Embryonic facial prominence (tissue), 1 donor: ENCODE measurements around the gene ZNF484.
"Not testable (repeated sequence)": the region's sequence is repeated elsewhere in the genome, so short reads cannot be mapped to it uniquely, and the experiment has no call there.

Experiments used
- DNase-seq: peaks from one replicate; pipeline ENCODE4 v3.0.0-alpha.2; 2016; ENCODE audit errors: extremely low spot score

ZNF484 gene

GRCh38 chr9:92860867-92861266 is 17.0 kb downstream of the ZNF484 start:
- no peak for DNase-seq

DNA sequence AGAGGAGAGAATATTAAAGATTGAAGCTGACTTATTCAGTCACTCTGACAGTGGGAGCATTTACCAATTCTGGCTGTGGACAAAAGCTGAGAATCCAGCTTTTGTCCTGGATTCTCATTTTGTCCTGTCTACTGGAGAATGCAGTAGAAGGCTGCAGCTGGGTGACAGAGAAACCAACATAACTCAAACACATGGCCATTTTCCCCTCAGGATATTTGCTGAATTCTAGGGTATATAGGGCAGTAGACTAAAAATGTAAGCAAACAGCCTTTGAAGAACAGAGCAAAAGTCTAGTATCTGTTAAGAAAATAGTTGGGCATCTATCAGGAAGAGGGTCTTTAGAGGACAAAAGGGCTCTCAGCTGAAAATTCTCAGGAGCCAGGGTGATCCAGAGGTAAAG is 20.6 kb downstream of the ZNF484 start:
- DNase-seq: no peak

GRCh38 chr9:92853716-92854115 is 24.1 kb downstream of the ZNF484 start:
- DNase-seq: no peak

DNA sequence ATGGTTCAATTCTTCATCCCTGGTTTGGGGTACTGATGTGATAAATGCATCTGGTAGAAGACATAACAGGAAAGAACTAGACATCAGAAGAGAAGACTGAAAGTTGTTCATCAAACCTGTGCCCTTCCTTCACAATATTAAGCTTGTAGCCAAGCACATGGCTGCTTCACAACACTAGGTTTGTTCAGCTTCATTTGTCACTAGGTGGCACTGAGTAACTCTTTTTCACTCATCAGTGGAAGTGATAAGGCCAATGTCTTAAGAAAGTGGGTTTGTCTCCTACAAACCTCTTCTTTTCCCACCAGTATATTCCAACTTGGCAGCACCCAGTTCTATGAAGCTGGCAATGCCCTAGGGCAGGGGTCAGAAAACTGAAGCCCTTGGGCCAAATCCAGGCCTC is 26.9 kb downstream of the ZNF484 start:
- no peak for DNase-seq

DNA sequence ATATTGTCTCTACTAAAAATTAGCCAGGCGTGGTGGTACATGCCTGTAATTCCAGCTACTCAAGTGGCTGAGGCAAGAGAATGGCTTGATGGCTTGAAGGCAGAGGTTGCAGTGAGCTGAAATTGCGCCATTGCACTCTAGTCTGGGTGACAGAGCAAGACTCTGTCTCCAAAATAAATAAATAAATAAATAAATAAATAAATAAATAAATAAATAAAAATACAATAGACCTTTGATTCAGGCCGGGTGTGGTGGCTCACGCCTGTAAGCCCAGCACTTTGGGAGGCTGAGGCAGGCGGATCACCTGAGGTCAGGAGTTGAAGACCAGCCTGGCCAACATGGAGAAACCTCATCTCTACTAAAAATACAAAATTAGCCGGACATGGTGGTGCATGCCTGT is 29.1 kb downstream of the ZNF484 start:
- DNase-seq: not testable (repeated sequence)

DNA sequence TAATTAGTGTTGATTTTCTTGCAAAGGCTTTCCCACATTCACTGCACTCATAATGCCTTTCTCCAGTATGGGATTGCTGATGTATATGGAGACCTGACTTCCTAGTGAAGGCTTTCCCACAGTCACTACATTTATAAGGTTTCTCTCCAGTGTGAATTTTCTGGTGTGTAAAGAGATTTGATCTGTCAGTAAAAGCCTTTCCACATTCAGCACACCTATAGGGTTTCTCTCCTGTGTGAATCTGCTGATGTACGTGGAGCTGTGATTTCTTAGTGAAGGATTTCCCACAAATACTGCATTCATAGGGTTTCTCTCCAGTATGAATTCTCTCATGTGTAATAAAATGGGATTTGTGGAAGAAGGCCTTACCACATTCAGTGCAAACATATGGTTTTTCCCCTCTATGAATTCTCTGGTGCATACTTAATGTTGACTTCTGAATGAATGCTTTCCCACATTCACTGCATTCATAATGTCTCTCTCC is 31.1 kb downstream of the ZNF484 start:
- no peak for DNase-seq

GRCh38 chr9:92838411-92838810 is 39.4 kb downstream of the ZNF484 start:
- DNase-seq: not testable (repeated sequence)

- no peak for DNase-seq
Measured at GRCh38 chr9:92837191-92837590, 40.6 kb downstream of the ZNF484 start.

- no peak for DNase-seq
Measured at GRCh38 chr9:92829420-92829819, 48.4 kb downstream of the ZNF484 start.

DNA sequence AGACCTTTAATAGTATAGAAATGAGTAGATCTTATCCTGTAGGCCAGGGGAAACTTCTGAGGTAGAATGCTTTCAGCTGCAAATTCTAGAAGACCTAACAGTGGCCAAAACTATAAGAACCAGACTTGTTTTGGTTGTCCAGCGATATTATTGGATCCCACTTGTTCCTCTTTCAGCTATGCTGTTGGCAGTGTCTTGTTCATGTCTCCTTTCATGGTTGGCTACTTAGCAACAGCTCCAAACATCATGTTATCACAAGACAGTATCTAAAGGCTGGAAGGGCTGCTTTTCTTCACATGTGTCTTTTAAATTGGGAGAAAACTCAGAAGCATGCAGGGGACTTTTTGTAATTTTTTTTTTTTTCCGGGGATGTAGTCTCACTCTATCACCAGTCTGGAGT is 52.8 kb downstream of the ZNF484 start:
- not testable (repeated sequence) for DNase-seq

GRCh38 chr9:92820964-92821363 is 56.9 kb downstream of the ZNF484 start:
- DNase-seq: no peak

GRCh38 chr9:92819898-92820297 is 57.9 kb downstream of the ZNF484 start:
- not testable (repeated sequence) for DNase-seq

- DNase-seq: not testable (repeated sequence)
Measured at GRCh38 chr9:92809629-92810326, 68.1 kb downstream of the ZNF484 start.

GRCh38 chr9:92808726-92809451 is 68.9 kb downstream of the ZNF484 start:
- DNase-seq: peak; percentile 39

DNA sequence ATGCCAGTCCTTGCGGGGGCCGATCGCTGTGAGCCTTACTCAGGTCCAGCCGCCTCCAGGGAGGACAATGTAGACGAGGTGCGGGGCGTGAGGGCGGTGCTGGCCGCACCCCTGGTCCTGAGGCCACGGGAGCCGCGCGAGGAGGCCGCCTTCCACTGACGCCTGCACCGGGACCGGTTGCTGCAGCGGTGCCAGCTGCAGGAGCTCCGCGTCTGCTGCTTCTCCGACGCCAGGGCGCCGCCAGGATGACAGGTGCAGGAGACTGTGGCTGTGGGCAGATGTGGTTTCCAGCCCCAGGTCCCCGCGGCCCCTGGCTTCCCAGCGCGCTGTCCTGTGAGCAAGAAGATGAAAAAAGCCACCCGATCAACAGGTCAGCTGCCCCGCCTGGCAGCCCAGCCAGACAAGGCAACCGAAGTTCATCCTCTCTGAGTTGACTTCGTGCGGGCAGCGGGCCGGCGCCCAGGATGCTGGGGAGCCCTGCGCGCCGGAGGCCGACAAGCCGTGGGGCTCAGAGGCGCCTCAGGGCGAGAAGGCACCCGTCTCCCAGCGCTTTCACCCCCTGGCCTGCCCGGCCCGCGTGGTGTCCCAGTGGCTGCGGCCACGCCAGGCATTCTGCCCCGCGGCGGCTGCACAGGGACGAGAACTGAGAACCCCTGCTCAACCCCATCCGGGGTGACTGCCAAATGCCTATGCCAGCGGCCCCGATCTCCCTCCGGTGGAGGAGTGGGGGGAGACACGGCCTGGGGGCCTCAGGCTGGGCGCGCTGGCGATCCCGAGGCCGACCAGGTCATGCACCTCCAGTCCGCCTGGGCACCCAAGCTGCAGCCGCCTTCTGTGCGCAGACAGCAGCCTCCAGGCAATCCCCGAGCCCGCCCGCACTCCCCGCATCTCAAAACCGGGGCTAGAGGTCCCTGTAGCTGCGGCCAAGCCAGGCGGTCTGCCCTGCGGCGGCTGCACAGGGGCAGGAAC is 69.8 kb downstream of the ZNF484 start:
- no peak for DNase-seq

DNA sequence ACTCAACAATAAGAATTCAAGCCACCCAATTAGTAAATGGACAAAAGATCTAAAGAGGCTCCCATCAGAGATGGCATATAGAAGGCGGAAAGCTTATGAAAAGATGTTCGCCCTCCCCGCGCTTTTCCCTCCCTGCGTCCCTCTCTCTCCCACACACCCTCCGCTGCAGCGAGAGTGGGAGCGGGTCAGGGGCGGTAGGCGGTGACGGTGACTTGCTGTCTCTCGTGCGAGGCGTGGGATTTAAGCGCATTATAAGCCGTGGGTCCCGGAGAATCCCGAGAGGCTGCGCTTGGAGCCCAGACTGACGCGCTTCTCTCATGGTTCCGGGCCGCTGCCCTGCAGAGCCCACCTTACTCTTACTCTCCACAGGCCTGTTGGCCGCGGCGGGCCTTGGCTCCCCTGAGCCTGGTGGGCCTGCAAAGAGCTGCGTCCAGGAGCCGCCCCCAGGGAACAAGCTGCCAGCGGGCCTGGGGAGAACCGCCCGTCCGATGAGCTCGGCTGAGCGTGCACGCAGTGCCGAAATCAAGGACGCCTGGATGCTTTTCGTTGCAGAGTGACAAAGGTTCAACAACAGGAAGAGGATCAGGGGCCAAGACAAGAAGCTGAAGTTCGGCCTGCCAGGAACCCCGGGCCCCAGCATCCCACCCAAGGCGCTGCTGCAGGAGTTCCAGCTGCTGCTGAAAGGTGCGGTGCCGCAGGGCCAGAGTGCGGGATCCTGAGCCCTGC is 70.6 kb downstream of the ZNF484 start:
- no peak for DNase-seq

GRCh38 chr9:92804727-92805126 is 73.1 kb downstream of the ZNF484 start:
- no peak for DNase-seq

GRCh38 chr9:92798358-92798757 is 79.5 kb downstream of the ZNF484 start:
- no peak for DNase-seq

DNA sequence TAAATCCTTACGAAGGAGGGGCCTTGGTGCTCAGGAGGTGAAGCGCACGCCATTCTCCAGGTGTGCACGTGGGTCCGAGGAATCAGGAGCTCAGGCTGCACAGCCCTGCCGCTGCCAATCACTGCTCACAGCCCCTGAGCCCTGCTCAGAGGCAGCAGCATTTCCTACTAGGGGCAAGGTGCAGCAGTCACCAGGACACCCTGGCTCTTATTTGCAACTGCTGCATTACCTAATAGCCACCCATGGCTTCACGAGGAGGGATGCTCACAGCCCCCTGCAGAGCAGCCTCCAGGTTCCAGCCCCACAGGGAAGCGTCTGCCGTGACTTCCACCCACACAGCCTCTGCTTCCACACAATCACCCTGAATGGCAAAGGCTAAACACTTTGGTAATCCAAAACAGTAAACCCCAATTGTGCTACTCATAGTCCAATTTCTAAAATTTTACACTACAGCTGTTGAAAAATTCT is 81.5 kb downstream of the ZNF484 start:
- DNase-seq: not testable (repeated sequence)

DNA sequence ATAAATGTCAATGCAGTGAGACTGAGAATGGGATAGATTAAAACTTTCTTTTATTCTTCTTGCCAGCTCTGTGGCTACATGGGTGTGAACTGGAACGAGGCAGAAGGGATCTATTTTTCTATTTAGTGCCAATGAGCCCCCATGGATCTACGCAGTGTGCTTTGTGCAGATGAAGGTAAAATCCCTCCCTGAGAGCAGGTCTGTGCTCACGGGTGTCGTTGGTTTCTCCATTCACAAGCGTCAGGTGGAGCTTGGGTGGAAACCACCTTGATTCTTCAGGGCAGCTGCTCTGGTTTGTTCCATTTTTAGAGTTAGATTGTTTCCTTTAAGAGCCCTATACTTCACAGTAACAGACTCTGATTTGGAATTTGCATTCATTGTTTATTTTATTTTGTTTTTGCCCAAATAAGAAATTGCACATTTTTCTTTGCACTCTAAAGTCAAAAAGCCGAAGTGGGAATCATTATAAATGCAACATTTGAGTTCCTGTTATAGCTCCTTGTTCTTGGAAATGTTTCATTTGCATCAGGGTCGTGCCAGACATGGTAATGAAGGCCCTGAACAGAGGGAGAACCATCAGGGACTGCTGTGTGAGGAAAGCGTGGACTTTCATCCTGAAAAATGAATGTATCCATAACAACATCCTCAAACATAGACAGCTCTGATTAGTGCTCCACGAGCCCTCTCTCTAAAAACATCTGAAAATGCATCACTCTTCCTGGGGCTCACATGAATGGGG is 82.1 kb downstream of the ZNF484 start:
- DNase-seq: no peak
